ENCODE measurements around the gene STAU1.
"Not testable (repeated sequence)": the region's sequence is repeated elsewhere in the genome, so short reads cannot be mapped to it uniquely, and the experiment has no call there.

Gene STAU1

DNA sequence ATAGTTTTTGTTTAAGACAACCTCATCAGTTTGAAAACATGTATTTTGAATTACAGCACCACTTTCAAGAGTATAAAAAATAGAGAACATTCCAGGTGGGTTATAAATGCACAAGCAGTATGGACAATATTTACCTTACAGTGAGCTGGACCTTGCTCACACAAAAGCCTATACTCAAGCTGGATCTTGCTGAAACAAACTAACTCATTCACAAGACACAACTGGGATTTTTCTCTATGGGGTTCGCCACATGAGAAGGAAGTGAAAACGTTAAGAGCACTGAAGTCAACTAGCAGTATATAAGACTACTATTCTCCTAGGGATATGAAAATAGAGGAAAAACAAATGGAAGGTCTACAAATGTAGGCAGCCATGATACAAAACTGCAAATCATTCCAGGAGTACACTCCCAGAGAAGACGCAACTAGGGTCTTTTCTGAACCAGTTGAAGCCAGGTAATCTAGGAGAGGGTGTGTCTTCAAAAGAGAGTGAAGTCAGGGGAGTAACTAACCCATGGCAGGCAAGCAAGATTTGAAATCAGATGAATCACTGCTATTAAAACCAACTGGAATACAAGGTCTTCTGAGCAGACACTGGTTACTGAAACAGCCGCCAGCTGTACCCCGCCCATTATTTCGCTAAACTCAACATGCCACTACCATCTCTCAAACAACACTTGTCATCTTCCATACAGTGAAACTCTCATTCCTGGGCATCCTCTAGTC lies 26.5 kb downstream of the STAU1 start:
- DNase-seq = no peak

GRCh38 chr20:49160057-49160929 lies 27.8 kb downstream of the STAU1 start:
- DNase-seq = no peak

- DNase-seq = no peak
These were observed 31.0 kb downstream of the STAU1 start for GRCh38 chr20:49157146-49157545.

GRCh38 chr20:49156481-49156880 lies 31.7 kb downstream of the STAU1 start:
- no peak for DNase-seq

DNA sequence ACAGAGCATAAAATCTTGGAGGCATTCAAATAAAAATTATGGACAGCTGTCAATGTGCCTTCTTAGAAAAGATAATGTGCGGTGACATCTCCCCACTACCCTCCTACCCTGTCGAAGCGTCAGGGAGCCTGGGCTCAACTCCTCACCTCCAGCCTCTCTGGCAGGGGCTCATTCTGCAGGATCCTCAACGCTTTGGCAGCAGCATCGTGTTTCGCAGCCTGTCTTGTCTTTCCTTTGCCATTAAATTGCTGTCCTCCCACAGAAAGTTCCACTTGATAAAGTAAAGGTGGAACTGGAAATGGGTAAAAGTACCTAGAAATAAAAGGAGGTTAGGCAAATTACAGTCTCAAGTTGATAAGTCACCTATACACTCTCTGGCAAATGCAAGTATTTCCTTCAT lies 36.7 kb downstream of the STAU1 start:
- DNase-seq = no peak

GRCh38 chr20:49149281-49150045 lies 38.7 kb downstream of the STAU1 start:
- DNase-seq = no peak

- DNase-seq = no peak
These were observed 39.5 kb downstream of the STAU1 start for GRCh38 chr20:49148601-49149000.

DNA sequence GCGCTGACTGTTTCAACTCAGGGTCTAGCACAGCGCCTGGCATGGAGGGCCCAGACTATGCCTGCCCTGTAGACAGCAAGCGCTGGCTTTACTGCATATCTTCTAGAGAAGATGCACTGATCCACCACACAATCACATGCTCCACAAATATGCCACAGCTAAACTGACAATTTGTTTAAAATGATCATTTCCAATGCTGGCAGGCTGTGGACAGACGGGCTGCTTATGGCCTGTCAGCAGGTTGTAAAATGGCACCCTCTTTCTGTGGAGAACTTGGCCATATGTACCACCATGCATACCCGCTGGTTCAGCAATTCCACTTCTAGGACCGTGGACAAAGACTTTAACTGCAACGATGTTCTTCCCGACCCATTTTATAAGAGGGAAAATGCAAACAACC lies 40.8 kb downstream of the STAU1 start:
- no peak for DNase-seq

DNA sequence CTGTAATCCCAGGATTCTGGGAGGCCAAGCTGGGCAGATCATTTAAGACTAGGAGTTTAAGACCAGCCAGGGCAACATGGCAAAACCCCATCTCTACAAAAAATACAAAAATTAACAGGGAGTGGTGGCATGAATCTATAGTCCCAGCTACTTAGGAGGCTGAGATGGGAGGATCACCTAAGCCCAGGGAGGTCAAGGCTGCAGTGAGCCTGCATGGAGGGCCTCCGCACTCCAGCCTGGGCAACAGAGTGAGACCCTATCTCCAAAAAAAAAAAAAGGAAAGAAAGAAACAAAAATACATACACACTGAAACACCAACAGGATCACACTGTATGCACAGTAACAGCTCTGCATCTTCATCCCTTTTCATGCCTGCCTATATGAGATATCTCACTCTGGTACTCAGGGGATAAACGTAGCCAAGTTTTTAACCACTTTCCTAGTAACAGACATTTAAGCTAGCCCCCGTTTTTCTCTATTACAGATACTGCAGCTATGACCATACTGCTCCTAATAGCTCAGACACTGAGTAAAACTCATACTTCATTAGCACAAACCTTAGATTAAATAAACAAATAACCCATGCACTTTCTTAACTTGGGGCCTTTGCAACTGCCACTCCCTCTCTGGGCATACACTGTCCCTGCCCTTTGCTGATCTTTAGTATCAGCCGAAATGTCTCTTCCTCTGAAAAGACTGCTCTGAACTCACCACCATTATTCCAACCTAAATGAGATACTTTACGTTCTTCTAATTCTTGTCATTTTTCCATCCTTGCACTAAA lies 41.5 kb downstream of the STAU1 start:
- no peak for DNase-seq

DNA sequence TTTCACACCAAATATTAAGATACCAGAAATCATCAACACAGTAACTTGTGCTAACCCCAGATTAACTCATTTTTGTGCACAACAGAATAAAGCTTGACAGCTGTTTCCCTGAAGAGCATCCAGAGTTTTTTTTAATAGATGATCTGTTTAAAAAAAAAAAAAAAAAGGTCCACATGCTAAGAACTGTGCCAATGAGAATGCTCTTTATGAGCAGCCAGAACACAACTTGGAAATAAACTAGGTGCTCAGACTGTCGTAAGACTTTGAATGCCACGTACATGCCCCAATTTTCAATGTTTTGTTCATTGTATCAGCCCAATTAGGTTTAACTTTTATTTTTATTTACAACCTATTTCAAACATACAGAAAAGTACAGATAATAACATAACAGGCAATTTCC lies 47.3 kb downstream of the STAU1 start:
- no peak for DNase-seq

DNA sequence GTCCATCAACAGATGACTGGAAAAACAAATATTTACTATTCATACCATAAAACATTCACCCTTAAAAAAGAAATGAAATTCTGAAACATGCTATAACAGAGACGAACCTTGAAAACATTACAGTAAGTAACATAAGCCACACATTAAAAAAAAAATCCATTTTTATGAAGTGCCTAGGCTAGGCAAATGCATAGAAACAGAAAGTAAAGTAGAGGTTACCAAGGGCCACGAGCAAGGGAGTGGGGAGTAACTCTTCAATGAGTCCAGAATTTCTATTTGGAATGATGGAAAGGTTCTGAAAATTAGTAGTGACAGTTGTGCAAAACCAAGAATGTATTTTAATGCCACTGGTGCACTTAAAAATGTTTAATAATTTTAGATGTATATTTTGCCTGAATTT lies 47.7 kb downstream of the STAU1 start:
- no peak for DNase-seq

DNA sequence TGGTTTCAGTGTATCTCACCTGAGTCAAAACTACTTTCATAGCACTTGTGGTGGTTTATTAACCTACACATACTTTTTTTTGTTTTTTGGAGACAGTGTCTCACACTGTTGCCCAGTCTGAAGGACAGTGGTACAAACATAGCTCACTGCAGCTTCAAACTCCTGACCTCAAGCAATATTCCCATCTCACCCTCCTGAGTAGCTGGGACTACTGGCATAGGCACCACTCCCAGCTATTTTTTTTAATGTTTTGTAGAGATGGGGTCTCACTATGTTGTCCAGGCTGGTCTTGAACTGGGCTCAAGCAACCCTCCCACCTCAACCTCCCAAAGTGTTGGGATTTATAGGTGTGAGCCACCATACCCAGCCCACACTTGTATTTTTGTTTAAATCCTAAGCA lies 49.7 kb downstream of the STAU1 start:
- DNase-seq = no peak

GRCh38 chr20:49136817-49137571 lies 51.1 kb downstream of the STAU1 start:
- no peak for DNase-seq

DNA sequence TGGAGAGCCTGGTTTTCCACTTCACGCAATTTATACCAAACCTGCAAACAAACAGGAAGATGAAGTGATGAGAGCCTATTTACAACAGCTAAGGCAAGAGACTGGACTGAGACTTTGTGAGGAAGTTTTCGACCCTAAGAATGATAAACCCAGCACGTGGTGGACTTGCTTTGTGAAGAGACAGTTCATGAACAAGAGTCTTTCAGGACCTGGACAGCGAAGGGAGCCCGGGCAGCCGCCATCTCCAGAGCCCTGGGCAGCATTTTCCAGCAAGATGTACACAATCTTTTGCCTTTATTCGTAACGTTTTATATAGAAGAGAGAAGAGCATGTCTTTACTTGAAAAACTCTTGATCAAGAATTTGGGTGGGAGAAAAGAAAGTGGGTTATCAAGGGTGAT lies 53.3 kb downstream of the STAU1 start:
- DNase-seq = not testable (repeated sequence)

DNA sequence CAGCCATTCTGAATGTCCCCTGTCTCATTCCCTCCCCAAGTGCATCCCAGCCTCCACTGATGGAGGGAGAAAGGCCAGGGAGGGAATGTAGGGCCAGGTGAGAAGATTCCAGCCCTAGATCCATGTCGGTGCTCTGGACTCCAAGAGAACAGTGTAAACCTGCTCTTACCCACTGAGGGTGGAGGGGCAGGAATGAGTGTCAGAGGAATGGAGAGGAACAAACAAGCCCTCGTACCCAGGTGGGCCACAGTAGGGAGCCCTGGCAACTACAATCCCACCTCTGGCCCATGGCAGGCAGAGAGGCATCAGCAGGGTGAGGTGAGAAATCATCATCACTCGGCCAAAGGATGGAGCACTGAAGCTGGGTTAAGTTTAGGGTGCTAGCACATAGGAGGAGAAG lies 54.6 kb downstream of the STAU1 start:
- no peak for DNase-seq

- DNase-seq = no peak
These were observed 55.1 kb downstream of the STAU1 start for GRCh38 chr20:49132995-49133478.

DNA sequence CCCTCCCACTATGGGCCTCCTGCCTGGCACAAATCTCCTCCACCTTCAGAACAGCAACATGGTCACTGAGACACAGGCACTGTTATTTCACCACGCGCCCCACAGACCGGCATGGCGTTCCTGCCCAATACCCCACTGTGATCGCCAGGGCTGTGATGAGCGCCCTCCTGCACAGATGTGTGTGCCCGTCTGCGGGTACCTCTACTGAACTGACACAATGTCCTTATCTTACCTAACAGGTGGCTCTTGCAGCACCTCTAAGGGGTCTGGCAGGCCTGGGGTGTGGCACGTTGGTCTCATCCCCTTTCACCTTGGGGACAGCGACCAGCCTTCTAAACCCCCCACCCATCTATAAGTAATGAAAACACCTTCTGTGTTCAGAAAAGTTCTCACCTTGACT lies 64.2 kb downstream of the STAU1 start:
- no peak for DNase-seq

DNA sequence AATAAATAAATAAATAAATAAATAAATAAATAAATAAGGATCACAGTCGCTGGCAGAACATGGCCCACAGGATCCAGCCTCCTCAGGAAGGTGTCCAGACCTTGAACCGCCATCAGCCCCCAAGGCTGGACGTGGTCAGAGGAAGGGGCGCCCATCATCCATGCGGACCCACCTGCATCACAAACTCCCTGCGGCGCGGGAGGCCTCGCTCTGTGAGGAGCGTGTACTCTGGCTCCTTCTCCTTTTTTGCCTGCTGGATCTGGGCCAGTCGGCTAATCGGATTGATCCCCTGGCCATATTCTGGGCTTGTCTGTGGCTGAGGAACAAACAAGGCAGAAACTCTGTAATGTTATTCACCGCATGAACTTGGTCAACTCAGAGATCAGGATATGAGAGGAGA lies 65.2 kb downstream of the STAU1 start:
- no peak for DNase-seq

GRCh38 chr20:49119988-49120387 lies 68.1 kb downstream of the STAU1 start:
- no peak for DNase-seq

GRCh38 chr20:49118307-49118706 lies 69.8 kb downstream of the STAU1 start:
- no peak for DNase-seq

DNA sequence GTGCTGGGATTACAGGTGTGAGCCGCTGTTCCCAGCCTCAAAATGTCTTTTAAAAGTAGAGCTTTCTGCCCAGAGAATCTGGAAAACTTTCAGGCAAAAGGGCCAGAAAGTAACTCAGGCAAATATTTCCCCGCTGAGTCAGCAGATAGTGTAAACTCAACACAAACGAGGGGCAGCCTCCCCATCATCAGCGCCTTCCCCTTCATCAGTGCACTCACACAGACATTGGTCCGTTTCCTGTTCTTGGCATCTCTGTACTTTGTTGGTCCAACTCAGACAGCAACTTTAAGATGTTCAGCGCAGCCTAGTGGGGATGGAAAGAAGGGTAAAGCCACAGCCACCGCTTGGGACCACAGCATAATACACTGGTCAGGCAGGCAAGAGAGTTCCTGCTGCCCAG lies 72.6 kb downstream of the STAU1 start:
- DNase-seq = no peak

All from DMS153 (cell line).